Upper lobe of left lung (tissue), 6 donors: Measurements from ENCODE around the gene PTPRD. TPM values are rescaled to one million over a fixed set of nuclear protein-coding genes. Genes with fewer than 3 reads are reported as not detected.

ENCODE experiments used
- ATAC-seq, 2 donors: fragments of 200-7000 bp; cut with Tn5 transposase; one replicate each; pipeline ENCODE4 v1.9.1; 2022; ENCODE audit warnings: mild to moderate bottlenecking in 2 of 2, moderate library complexity in 2 of 2; ENCODE audit not compliant: low FRiP score in 2 of 2
- DNase-seq, 2 donors: peaks; one replicate each; pipeline ENCODE4 v3.0.0-alpha.2; 2019 to 2020
- H3K27ac ChIP-seq, 4 donors: fragments of 200-600 bp; sonication (generic); one replicate each; pipeline ENCODE4 v1.5.1; 2016 to 2019
- H3K27me3 ChIP-seq, 4 donors: fragments of 200-600 bp; sonication (generic); one replicate each; pipeline ENCODE4 v1.5.1; 2017 to 2019
- H3K36me3 ChIP-seq, 4 donors: fragments of 200-600 bp; sonication (generic); one replicate each; pipeline ENCODE4 v1.5.1; 2016 to 2019
- H3K4me1 ChIP-seq, 4 donors: fragments of 200-600 bp; sonication (generic); one replicate each; pipeline ENCODE4 v1.5.1; 2018 to 2019
- H3K4me3 ChIP-seq, 4 donors: fragments of 200-600 bp; sonication (generic); one replicate each; pipeline ENCODE4 v1.5.1; 2017 to 2019; ENCODE audit warnings: mild to moderate bottlenecking in 2 of 4, moderate library complexity in 1 of 4
- H3K9me3 ChIP-seq, 4 donors: fragments of 200-600 bp; sonication (generic); one replicate each; pipeline ENCODE4 v1.5.1; 2018 to 2019
- CTCF ChIP-seq, 6 experiments: fragments of 450-650 bp in 4 of 6; fragments of 200-600 bp in 2 of 6; sonication (generic) in 2 of 6; IDR thresholded peaks; one replicate each; pipeline ENCODE4 v1.5.1; 2016 to 2019; ENCODE audit warnings: antibody characterized with exemption in 6 of 6
- EP300 ChIP-seq, 4 donors: sonication (generic); formaldehyde crosslinking; IDR thresholded peaks; one replicate each; pipeline ENCODE4 v1.5.1; 2017; ENCODE audit warnings: antibody characterized with exemption in 4 of 4, control low read depth in 2 of 4
- POLR2A ChIP-seq, 4 donors: fragments of 450-650 bp; IDR thresholded peaks; one replicate each; pipeline ENCODE4 v1.5.1; 2016 to 2017; ENCODE audit warnings: antibody characterized with exemption in 4 of 4, mild to moderate bottlenecking in 2 of 4
- POLR2AphosphoS5 ChIP-seq, 2 donors: sonication (generic); formaldehyde crosslinking; IDR thresholded peaks; one replicate each; pipeline ENCODE4 v1.5.1; 2017; ENCODE audit warnings: antibody characterized with exemption in 2 of 2
- WGBS, 2 donors: methylation state at CpG; one replicate each; pipeline ENCODE4 v1.1.5; 2017 to 2018; 5-methylcytosine and 5-hydroxymethylcytosine counted together
- total RNA-seq, 6 donors: library from RNA; depleted of rRNA in 4 of 6; stranded (reverse); fragments of >200 nt in 4 of 6; gene quantifications; one replicate each; pipeline versions ENCODE4 v1.1.0 to v1.2.1, GENCODE V29; 2016 to 2021
- donor health status: DM: no; HTN: no; CAD: no; lungs with moderate emphysema.
- donor health status: DM: no; HTN: yes; CAD: no; lungs with severe emphysema.

Gene PTPRD
- total RNA-seq, 6 donors from 2014 or later, result 7.4 to 46.1 (median 14.5) TPM

DNA sequence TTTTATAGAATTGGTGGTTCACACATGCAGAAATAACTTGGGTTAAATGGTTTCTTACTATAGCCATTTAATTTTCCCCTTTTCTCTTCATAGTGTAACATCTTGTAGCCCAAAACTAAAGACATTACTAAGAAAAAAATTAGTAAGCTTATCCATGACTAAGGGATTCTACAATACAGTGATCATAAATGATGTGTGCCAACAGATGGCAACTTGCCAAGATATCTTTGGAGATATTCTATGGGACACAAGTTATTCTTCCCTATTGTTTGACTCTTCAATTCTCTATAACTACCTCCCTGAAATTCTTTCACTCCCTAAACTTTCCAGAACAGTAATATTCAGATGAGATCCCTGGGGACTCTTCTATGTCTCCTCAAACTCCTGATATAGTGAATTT is 580.6 kb downstream of the PTPRD start:
- no peak overlapping the region for H3K27ac ChIP-seq
- H3K9me3 ChIP-seq, result peaks cover 0 to 8% (median 0%) of the 10 kb centered on the region in 4 donors
- TF ChIP-seq CTCF (IDR thresholded peaks at IDR 0.05) (no peak), EP300 (IDR thresholded peaks at IDR 0.05) (no peak), POLR2AphosphoS5 (IDR thresholded peaks at IDR 0.05) (no peak), POLR2A (IDR thresholded peaks at IDR 0.05) (no peak)
- H3K27me3 ChIP-seq, result no peaks in the 10 kb centered on the region
- H3K4me1 ChIP-seq, result no peaks in the 10 kb centered on the region
- H3K36me3 ChIP-seq, result no peaks in the 10 kb centered on the region
- DNase-seq, result no peak
- H3K4me3 ChIP-seq, result no peak overlapping the region
- ATAC-seq, result no peak

DNA sequence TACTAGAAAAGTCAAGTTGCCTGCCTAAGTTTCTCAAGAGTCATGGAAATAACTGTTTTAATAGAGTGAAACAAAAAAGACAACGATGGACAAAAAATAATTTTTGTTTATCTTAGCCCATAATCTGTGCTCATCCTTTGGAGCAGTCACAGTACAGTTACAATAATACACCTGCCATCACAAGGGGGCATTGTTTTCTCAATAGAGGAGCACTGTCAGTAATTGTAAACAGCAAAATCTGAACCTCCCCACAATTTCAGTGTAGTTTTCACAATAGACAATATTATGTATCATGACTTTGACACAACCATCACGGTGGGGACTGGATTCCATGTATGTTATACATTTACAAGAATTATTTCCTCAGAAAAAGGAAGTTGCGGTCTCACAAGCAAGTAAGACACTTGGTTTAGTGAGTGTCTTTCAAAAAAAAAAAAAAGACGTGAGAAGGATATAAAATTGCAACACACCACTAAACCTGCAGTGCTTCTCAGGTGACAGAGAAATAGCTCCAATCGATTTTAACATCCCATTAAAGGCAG is 586.3 kb downstream of the PTPRD start:
- DNase-seq (no peak), ATAC-seq (no peak)
- TF ChIP-seq CTCF (IDR thresholded peaks at IDR 0.05), result no peak
- TF ChIP-seq POLR2AphosphoS5 (IDR thresholded peaks at IDR 0.05), result no peak
- no peak for TF ChIP-seq EP300 (IDR thresholded peaks at IDR 0.05)
- no peak for TF ChIP-seq POLR2A (IDR thresholded peaks at IDR 0.05)
- 60 to 70% methylated on average over 5 of the region's 5 CpGs for WGBS, 2 donors
- no peaks in the 10 kb centered on the region for H3K36me3 ChIP-seq
- H3K27me3 ChIP-seq, result no peaks in the 10 kb centered on the region
- no peak overlapping the region for H3K27ac ChIP-seq
- peaks cover 0 to 8% (median 0%) of the 10 kb centered on the region in 4 donors for H3K9me3 ChIP-seq
- no peaks in the 10 kb centered on the region for H3K4me1 ChIP-seq
- H3K4me3 ChIP-seq, result no peak overlapping the region

- Histone ChIP-seq H3K27ac (no peak overlapping the region), H3K4me1 (no peaks in the 10 kb centered on the region), H3K27me3 (no peaks in the 10 kb centered on the region), H3K4me3 (no peak overlapping the region), H3K36me3 (no peaks in the 10 kb centered on the region), H3K9me3 (no peaks in the 10 kb centered on the region)
- TF ChIP-seq POLR2AphosphoS5 (IDR thresholded peaks at IDR 0.05) (no peak), POLR2A (IDR thresholded peaks at IDR 0.05) (no peak), CTCF (IDR thresholded peaks at IDR 0.05) (no peak), EP300 (IDR thresholded peaks at IDR 0.05) (no peak)
- WGBS, 2 donors, result 78 to 96% methylated on average over 1 of the region's 1 CpG
- ATAC-seq, result no peak
- DNase-seq, result no peak
These were observed 597.0 kb downstream of the PTPRD start for GRCh38 chr9:10015755-10016154.

DNA sequence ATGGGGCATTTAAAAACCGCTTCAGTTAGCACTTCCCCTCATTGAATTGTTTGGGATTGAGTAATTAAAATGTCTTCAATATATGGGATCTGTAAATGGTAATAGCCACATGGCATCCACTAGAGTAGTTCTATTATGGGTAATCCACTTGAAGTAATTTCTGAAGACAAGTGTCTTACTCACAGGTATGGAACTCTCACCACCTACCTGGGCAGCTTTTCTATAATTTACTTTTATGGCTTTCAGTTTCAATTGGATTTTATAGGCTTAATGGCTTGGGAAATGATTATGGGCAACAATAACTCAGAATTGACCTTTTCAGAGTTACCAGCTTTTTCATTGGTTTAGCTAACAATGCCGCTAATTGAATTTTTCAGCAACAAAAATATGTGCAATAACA is 597.9 kb downstream of the PTPRD start:
- ATAC-seq (no peak), DNase-seq (no peak)
- TF ChIP-seq EP300 (IDR thresholded peaks at IDR 0.05) (no peak), CTCF (IDR thresholded peaks at IDR 0.05) (no peak), POLR2AphosphoS5 (IDR thresholded peaks at IDR 0.05) (no peak)
- no peaks in the 10 kb centered on the region for H3K36me3 ChIP-seq
- 82 to 87% methylated on average over 2 of the region's 2 CpGs for WGBS, 2 donors
- no peaks in the 10 kb centered on the region for H3K27me3 ChIP-seq
- no peaks in the 10 kb centered on the region for H3K4me1 ChIP-seq
- no peaks in the 10 kb centered on the region for H3K9me3 ChIP-seq
- no peak overlapping the region for H3K4me3 ChIP-seq
- no peak overlapping the region for H3K27ac ChIP-seq

GRCh38 chr9:10009401-10009800 is 603.4 kb downstream of the PTPRD start:
- Histone ChIP-seq H3K27me3 (no peaks in the 10 kb centered on the region), H3K9me3 (no peaks in the 10 kb centered on the region), H3K4me1 (no peaks in the 10 kb centered on the region), H3K4me3 (no peak overlapping the region), H3K36me3 (no peaks in the 10 kb centered on the region), H3K27ac (no peak overlapping the region)
- DNase-seq (no peak), ATAC-seq (no peak)
- TF ChIP-seq EP300 (IDR thresholded peaks at IDR 0.05) (no peak), POLR2AphosphoS5 (IDR thresholded peaks at IDR 0.05) (no peak), CTCF (IDR thresholded peaks at IDR 0.05) (no peak)
- 87 to 89% methylated on average over 3 of the region's 3 CpGs for WGBS, 2 donors
